ENCODE data around the gene CREG2.

The CREG2 gene

GRCh38 chr2:101308432-101309210 lies 78.7 kb downstream of the CREG2 start, which contains the start of gene RNF149:
Gene RNF149, minus strand, starts transcription at chr2:101308701. Its CDS starts 113 bp downstream, at chr2:101308588.
- peak; percentile 84 for DNase-seq (ENCODE audit: low read depth)

GRCh38 chr2:101307950-101308431 lies 79.3 kb downstream of the CREG2 start:
- no peak for DNase-seq (ENCODE audit: low read depth)

GRCh38 chr2:101307503-101307902 lies 79.8 kb downstream of the CREG2 start:
- no peak for DNase-seq (ENCODE audit: low read depth)

GRCh38 chr2:101306410-101306809 lies 80.9 kb downstream of the CREG2 start:
- DNase-seq (ENCODE audit: low read depth): no peak

- DNase-seq (ENCODE audit: low read depth): no peak
Measured at GRCh38 chr2:101305492-101306078, 81.7 kb downstream of the CREG2 start.

GRCh38 chr2:101305035-101305434 lies 82.3 kb downstream of the CREG2 start:
- no peak for DNase-seq (ENCODE audit: low read depth)

GRCh38 chr2:101303688-101304087 lies 83.6 kb downstream of the CREG2 start:
- DNase-seq (ENCODE audit: low read depth): no peak

- no peak for DNase-seq (ENCODE audit: low read depth)
Measured at GRCh38 chr2:101302016-101302415, 85.3 kb downstream of the CREG2 start.

- DNase-seq (ENCODE audit: low read depth): no peak
Measured at GRCh38 chr2:101300836-101301235, 86.5 kb downstream of the CREG2 start.

GRCh38 chr2:101300164-101300563 lies 87.1 kb downstream of the CREG2 start:
- DNase-seq (ENCODE audit: low read depth): no peak

- no peak for DNase-seq (ENCODE audit: low read depth)
Measured at GRCh38 chr2:101299604-101300003, 87.7 kb downstream of the CREG2 start.

- no peak for DNase-seq (ENCODE audit: low read depth)
Measured at GRCh38 chr2:101297383-101297782, 89.9 kb downstream of the CREG2 start.

GRCh38 chr2:101296371-101296770 lies 90.9 kb downstream of the CREG2 start:
- DNase-seq (ENCODE audit: low read depth): no peak

- DNase-seq (ENCODE audit: low read depth): no peak
Measured at GRCh38 chr2:101295895-101296294, 91.4 kb downstream of the CREG2 start.
